ENCODE data around the gene RIGI.

DNA sequence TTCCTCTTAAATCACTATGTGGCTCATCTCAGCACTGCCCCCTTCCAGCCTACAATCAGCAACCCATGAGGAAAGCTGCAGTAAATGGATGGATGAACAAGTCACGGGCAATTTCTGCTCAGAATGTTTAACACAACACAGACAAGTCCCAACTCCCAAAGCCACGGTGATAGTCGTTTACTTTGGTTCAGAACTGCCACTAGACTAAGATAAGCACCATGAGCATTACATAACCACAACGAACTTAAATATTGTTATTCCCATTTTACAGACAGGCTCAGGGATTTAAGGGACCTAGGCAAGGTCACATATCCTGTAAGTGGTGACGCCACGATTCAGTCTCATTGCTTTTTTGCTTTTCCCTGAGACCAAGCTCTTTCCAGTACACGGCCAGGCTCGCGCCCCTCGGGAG lies 24.2 kb upstream of the RIGI start:
- TF ChIP-seq, protein P1, sequence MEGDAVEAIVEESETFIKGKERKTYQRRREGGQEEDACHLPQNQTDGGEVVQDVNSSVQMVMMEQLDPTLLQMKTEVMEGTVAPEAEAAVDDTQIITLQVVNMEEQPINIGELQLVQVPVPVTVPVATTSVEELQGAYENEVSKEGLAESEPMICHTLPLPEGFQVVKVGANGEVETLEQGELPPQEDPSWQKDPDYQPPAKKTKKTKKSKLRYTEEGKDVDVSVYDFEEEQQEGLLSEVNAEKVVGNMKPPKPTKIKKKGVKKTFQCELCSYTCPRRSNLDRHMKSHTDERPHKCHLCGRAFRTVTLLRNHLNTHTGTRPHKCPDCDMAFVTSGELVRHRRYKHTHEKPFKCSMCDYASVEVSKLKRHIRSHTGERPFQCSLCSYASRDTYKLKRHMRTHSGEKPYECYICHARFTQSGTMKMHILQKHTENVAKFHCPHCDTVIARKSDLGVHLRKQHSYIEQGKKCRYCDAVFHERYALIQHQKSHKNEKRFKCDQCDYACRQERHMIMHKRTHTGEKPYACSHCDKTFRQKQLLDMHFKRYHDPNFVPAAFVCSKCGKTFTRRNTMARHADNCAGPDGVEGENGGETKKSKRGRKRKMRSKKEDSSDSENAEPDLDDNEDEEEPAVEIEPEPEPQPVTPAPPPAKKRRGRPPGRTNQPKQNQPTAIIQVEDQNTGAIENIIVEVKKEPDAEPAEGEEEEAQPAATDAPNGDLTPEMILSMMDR (IDR thresholded peaks at IDR 0.05) = no peak
- no peak for TF ChIP-seq EP300 (IDR thresholded peaks at IDR 0.05)
- no peak for TF ChIP-seq POLR2A (IDR thresholded peaks at IDR 0.05)
